SK-N-SH treated with all-trans-retinoic acid at 6 μM for 48 hours (cell line): Measurements from ENCODE around the gene NTN3.

Experiments
- CSDC2 ChIP-seq: fragments of 250-450 bp; sonication (Bioruptor Pico); IDR thresholded peaks from 2 replicates; pipeline ENCODE4 v1.5.0; 2020; ENCODE audit warnings: mild to moderate bottlenecking, moderate library complexity
- GLIS3 ChIP-seq: fragments of 250-450 bp; sonication (Bioruptor Pico); IDR thresholded peaks from 2 replicates; pipeline ENCODE4 v1.5.0; 2020; ENCODE audit warnings: mild to moderate bottlenecking, moderate library complexity
- TOX ChIP-seq: fragments of 250-450 bp; sonication (Bioruptor Pico); IDR thresholded peaks from 2 replicates; pipeline ENCODE4 v1.8.0; 2021; ENCODE audit warnings: mild to moderate bottlenecking, moderate library complexity, borderline replicate concordance
- ZFP3 ChIP-seq: fragments of 250-450 bp; sonication (Bioruptor Pico); IDR thresholded peaks from 2 replicates; pipeline ENCODE4 v1.5.0; 2020; ENCODE audit warnings: mild to moderate bottlenecking, moderate library complexity
- TF ChIP-seq, protein P1 (sequence below): fragments of 250-450 bp; sonication (Bioruptor Pico); IDR thresholded peaks from 2 replicates; pipeline ENCODE4 v1.5.1; 2020; ENCODE audit warnings: low read depth, mild to moderate bottlenecking, moderate library complexity
- TF ChIP-seq, protein P2 (sequence below): fragments of 250-450 bp; sonication (Bioruptor Pico); IDR thresholded peaks from 2 replicates; pipeline ENCODE4 v1.8.0; 2020; ENCODE audit warnings: mild to moderate bottlenecking, moderate library complexity, borderline replicate concordance

DNA sequence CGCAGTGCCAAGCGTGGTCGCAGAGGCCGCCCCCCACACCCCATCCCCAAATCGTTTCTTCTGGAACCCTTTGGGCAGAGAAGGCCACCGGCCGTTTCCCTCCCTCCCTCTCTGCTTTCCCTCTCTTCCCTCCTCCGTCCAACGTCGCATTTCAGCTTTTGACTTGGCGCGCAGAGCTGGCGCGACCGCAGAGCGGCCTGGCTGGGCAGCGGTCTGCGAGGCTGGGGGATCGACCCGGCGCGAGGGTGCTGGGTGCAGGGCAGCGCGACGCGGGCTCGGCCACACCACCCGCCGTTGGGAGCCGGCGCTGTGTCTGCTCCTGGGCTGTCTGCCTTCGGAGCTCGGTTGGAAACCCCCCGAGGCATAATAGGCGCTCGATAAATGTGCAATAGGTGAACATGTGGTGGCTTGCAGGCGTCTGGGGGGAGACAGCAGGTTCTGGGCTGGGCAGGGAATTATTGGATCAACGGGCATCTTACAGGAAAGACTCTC is 2.8 kb upstream of the NTN3 start:
- TF ChIP-seq ZFP3 (CRISPR knock-in tag) (no peak), CSDC2 (CRISPR knock-in tag) (no peak), TOX (CRISPR knock-in tag) (no peak), GLIS3 (CRISPR knock-in tag) (no peak)
- TF ChIP-seq, protein P1, sequence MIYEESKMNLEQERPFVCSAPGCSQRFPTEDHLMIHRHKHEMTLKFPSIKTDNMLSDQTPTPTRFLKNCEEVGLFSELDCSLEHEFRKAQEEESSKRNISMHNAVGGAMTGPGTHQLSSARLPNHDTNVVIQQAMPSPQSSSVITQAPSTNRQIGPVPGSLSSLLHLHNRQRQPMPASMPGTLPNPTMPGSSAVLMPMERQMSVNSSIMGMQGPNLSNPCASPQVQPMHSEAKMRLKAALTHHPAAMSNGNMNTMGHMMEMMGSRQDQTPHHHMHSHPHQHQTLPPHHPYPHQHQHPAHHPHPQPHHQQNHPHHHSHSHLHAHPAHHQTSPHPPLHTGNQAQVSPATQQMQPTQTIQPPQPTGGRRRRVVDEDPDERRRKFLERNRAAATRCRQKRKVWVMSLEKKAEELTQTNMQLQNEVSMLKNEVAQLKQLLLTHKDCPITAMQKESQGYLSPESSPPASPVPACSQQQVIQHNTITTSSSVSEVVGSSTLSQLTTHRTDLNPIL (CRISPR knock-in tag): no peak
- TF ChIP-seq, protein P2, sequence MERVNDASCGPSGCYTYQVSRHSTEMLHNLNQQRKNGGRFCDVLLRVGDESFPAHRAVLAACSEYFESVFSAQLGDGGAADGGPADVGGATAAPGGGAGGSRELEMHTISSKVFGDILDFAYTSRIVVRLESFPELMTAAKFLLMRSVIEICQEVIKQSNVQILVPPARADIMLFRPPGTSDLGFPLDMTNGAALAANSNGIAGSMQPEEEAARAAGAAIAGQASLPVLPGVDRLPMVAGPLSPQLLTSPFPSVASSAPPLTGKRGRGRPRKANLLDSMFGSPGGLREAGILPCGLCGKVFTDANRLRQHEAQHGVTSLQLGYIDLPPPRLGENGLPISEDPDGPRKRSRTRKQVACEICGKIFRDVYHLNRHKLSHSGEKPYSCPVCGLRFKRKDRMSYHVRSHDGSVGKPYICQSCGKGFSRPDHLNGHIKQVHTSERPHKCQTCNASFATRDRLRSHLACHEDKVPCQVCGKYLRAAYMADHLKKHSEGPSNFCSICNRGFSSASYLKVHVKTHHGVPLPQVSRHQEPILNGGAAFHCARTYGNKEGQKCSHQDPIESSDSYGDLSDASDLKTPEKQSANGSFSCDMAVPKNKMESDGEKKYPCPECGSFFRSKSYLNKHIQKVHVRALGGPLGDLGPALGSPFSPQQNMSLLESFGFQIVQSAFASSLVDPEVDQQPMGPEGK (CRISPR knock-in tag): no peak
